Thoracic aorta (tissue), 2 donors: ENCODE data around the gene DBR1. TPM values are rescaled to one million over a fixed set of nuclear protein-coding genes. Genes with fewer than 3 reads are reported as not detected.

Experiments used
- ATAC-seq: fragments of 150-250 bp; one replicate; pipeline ENCODE4 v1.8.0; 2017; ENCODE audit warnings: low read depth; ENCODE audit not compliant: insufficient number of reproducible peaks, low FRiP score
- DNase-seq: peaks from one replicate; pipeline ENCODE4 v3.0.0-alpha.2; 2020; ENCODE audit warnings: low spot score
- H3K27ac ChIP-seq, 2 donors: fragments of 200-600 bp; sonication (generic); 1 replicate in 1 of 2; 2 replicates in 1 of 2; pipeline ENCODE4 v1.5.1; 2016; ENCODE audit warnings: mild to moderate bottlenecking in 2 of 2, moderate library complexity in 2 of 2
- H3K27me3 ChIP-seq: fragments of 200-600 bp; sonication (generic); replicated peaks from 2 replicates; pipeline ENCODE4 v1.6.0; 2016; ENCODE audit warnings: mild to moderate bottlenecking; ENCODE audit not compliant: insufficient read depth
- H3K36me3 ChIP-seq: fragments of 200-600 bp; sonication (generic); one replicate; pipeline ENCODE4 v1.5.1; 2016
- H3K4me1 ChIP-seq, 2 donors: fragments of 200-600 bp; sonication (generic); 1 replicate in 1 of 2; 2 replicates in 1 of 2; pipeline versions ENCODE4 v1.5.1 to v1.6.0; 2016; ENCODE audit warnings: low read depth in 2 of 2, mild to moderate bottlenecking in 1 of 2; ENCODE audit not compliant: control insufficient read depth in 1 of 2
- H3K4me3 ChIP-seq: fragments of 200-600 bp; sonication (generic); 2 replicates; pipeline ENCODE4 v1.5.1; 2016; ENCODE audit warnings: mild to moderate bottlenecking
- H3K9me3 ChIP-seq: fragments of 200-600 bp; sonication (generic); 2 replicates; pipeline ENCODE4 v1.5.1; 2016
- CTCF ChIP-seq: fragments of 200-600 bp; sonication (generic); IDR thresholded peaks from one replicate; pipeline ENCODE4 v1.5.1; 2019; ENCODE audit warnings: antibody characterized with exemption
- total RNA-seq, 2 donors: library from RNA; depleted of rRNA; stranded (reverse); fragments of >200 nt; gene quantifications; one replicate each; pipeline versions ENCODE4 v1.1.0 to v1.2.3, GENCODE V29; 2016

Gene DBR1
- total RNA-seq, 2 donors from 2014 or later = 9.9 to 12.6 TPM

GRCh38 chr3:138124706-138125355 is 49.9 kb downstream of the DBR1 start:
- Histone ChIP-seq H3K36me3 (no peaks in the 10 kb centered on the region), H3K4me1 (peaks cover 7 to 8% of the 10 kb centered on the region in 2 donors), H3K4me3 (no peak overlapping the region), H3K9me3 (no peaks in the 10 kb centered on the region), H3K27ac (no peak overlapping the region), H3K27me3 (no peaks in the 10 kb centered on the region)
- TF ChIP-seq CTCF = no peak
- no peak for DNase-seq
- ATAC-seq = no peak

GRCh38 chr3:138124188-138124587 is 50.5 kb downstream of the DBR1 start:
- H3K36me3 ChIP-seq = no peaks in the 10 kb centered on the region
- H3K9me3 ChIP-seq = no peaks in the 10 kb centered on the region
- no peak for ATAC-seq
- no peak overlapping the region for H3K4me3 ChIP-seq
- H3K27me3 ChIP-seq = no peaks in the 10 kb centered on the region
- no peak overlapping the region for H3K27ac ChIP-seq
- no peak for DNase-seq
- peaks cover 7 to 8% of the 10 kb centered on the region in 2 donors for H3K4me1 ChIP-seq
- TF ChIP-seq CTCF = no peak

- peaks cover 0 to 14% of the 10 kb centered on the region in 2 donors for H3K4me1 ChIP-seq
- H3K27ac ChIP-seq = no peak overlapping the region
- H3K9me3 ChIP-seq = no peaks in the 10 kb centered on the region
- no peaks in the 10 kb centered on the region for H3K36me3 ChIP-seq
- H3K27me3 ChIP-seq = no peaks in the 10 kb centered on the region
- DNase-seq = no peak
- no peak for TF ChIP-seq CTCF
- no peak for ATAC-seq
- H3K4me3 ChIP-seq = no peak overlapping the region
Measured at GRCh38 chr3:138119423-138119766, 55.3 kb downstream of the DBR1 start.

- DNase-seq = peak; percentile 31
- Histone ChIP-seq H3K4me1 (peaks cover 0 to 20% of the 10 kb centered on the region in 2 donors), H3K27me3 (no peaks in the 10 kb centered on the region), H3K27ac (no peak overlapping the region), H3K36me3 (no peaks in the 10 kb centered on the region), H3K4me3 (no peak overlapping the region), H3K9me3 (no peaks in the 10 kb centered on the region)
- peak; percentile 80 for TF ChIP-seq CTCF
- no peak for ATAC-seq
Measured at GRCh38 chr3:138118612-138119422, 55.9 kb downstream of the DBR1 start.
